AG04450 (cell line): ENCODE measurements around the gene BSPRY. TPM values are rescaled to one million over a fixed set of nuclear protein-coding genes. Genes with fewer than 3 reads are reported as not detected.

Experiments
- CTCF ChIA-PET: fragments of 300-600, 350-600 bp; formaldehyde crosslinking; extraction: SDS; loops from one replicate; lab custom pipeline; 2022; ENCODE audit warnings: antibody characterized with exemption, inconsistent platforms; lab: Charles Lee
- POLR2A ChIA-PET: fragments of 350-600 bp; formaldehyde crosslinking; extraction: SDS; loops from one replicate; lab custom pipeline; 2021; ENCODE audit warnings: antibody characterized with exemption, inconsistent platforms; lab: Yijun Ruan, JAX
- DNase-seq: peaks from one replicate; pipeline ENCODE4 v3.0.0-alpha.2; 2011; ENCODE audit warnings: low read depth, low spot score
- H3K27ac ChIP-seq: one replicate; pipeline ENCODE4 v1.5.1; 2012; ENCODE audit warnings: low read depth, low read length, control low read depth
- H3K27me3 ChIP-seq: one replicate; pipeline ENCODE4 v1.6.0; 2012; ENCODE audit warnings: low read length; ENCODE audit not compliant: control insufficient read depth, insufficient read depth
- H3K4me3 ChIP-seq: 2 replicates; pipeline ENCODE4 v1.5.1; 2011; ENCODE audit warnings: mild to moderate bottlenecking, low read depth, low read length, control low read depth
- H3K9me3 ChIP-seq: 2 replicates; pipeline ENCODE4 v1.5.1; 2012; ENCODE audit warnings: low read length; ENCODE audit not compliant: control insufficient read depth, insufficient read depth
- CTCF ChIP-seq: IDR thresholded peaks from 2 replicates; pipeline ENCODE4 v1.5.1; 2011; ENCODE audit warnings: low read depth, low read length, control low read depth, inconsistent platforms
- polyA plus RNA-seq: library from polyadenylated mRNA; depleted of rRNA; stranded (reverse); fragments of >200 nt; gene quantifications from 2 replicates; pipeline ENCODE4 v1.2.3, GENCODE V29; 2011

Gene BSPRY
- polyA plus RNA-seq, 1 experiment: not detected

- no peak for DNase-seq
- no peak for TF ChIP-seq CTCF
- Histone ChIP-seq H3K9me3 (no peaks in the 10 kb centered on the region), H3K4me3 (no peak overlapping the region), H3K27me3 (peaks cover 12% of the 10 kb centered on the region), H3K27ac (no peak overlapping the region)
- ChIA-PET CTCF (no interaction called here), POLR2A (no interaction called here)
Observed at GRCh38 chr9:113320051-113320450, 29.3 kb upstream of the BSPRY start.

- no peak for DNase-seq
- no peak for TF ChIP-seq CTCF
- no peak overlapping the region for H3K4me3 ChIP-seq
- POLR2A ChIA-PET: no interaction called here
- CTCF ChIA-PET: no interaction called here
- H3K27ac ChIP-seq: no peak overlapping the region
- H3K9me3 ChIP-seq: no peaks in the 10 kb centered on the region
- peaks cover 10% of the 10 kb centered on the region for H3K27me3 ChIP-seq
Observed at GRCh38 chr9:113322671-113323070, 26.7 kb upstream of the BSPRY start.

- H3K4me3 ChIP-seq: no peak overlapping the region
- H3K27ac ChIP-seq: no peak overlapping the region
- H3K27me3 ChIP-seq: peaks cover 9% of the 10 kb centered on the region
- TF ChIP-seq CTCF: no peak
- POLR2A ChIA-PET: interaction anchor here (0.7 kb wide), 1 partner anchor 175 kb away, joined by 7 read pairs; no protein-coding TSS in a partner anchor
- no peaks in the 10 kb centered on the region for H3K9me3 ChIP-seq
- DNase-seq: no peak
- CTCF ChIA-PET: interaction anchor here (0.9 to 1.2 kb wide), 2 partner anchors 10 to 16 kb away, joined by 4 read pairs; no protein-coding TSS in a partner anchor
Observed at GRCh38 chr9:113326230-113326629, 23.1 kb upstream of the BSPRY start.

GRCh38 chr9:113328045-113328782 is 21.1 kb upstream of the BSPRY start:
- ChIA-PET CTCF (no interaction called here), POLR2A (no interaction called here)
- Histone ChIP-seq H3K4me3 (no peak overlapping the region), H3K27me3 (no peaks in the 10 kb centered on the region), H3K9me3 (no peaks in the 10 kb centered on the region), H3K27ac (no peak overlapping the region)
- no peak for TF ChIP-seq CTCF
- DNase-seq: no peak

GRCh38 chr9:113331780-113332179 is 17.6 kb upstream of the BSPRY start:
- POLR2A ChIA-PET: no interaction called here
- Histone ChIP-seq H3K27me3 (no peaks in the 10 kb centered on the region), H3K4me3 (no peak overlapping the region), H3K9me3 (no peaks in the 10 kb centered on the region), H3K27ac (no peak overlapping the region)
- no peak for DNase-seq
- no peak for TF ChIP-seq CTCF
- CTCF ChIA-PET: interaction anchor here (1.0 kb wide), 1 partner anchor 23 kb away, joined by 3 read pairs; no protein-coding TSS in a partner anchor
